ENCODE results near the gene CRYL1.

- no peak for TF ChIP-seq SIN3A (IDR thresholded peaks at IDR 0.05; ENCODE audit: borderline replicate concordance, insufficient read depth, low read length)
- TF ChIP-seq POLR2AphosphoS5 (IDR thresholded peaks at IDR 0.05; ENCODE audit: low read depth, low read length): no peak
- TF ChIP-seq TAF1 (IDR thresholded peaks at IDR 0.05; ENCODE audit: borderline replicate concordance, insufficient read depth, low read length): no peak
These were observed 109.4 kb downstream of the CRYL1 start for GRCh38 chr13:20416223-20416745.
